DND-41 (cell line): ENCODE results near the gene ZNF12.

Experiments used
- EZH2 ChIP-seq: IDR thresholded peaks from 3 replicates; pipeline ENCODE4 v1.6.1; 2012; ENCODE audit warnings: borderline replicate concordance, low read depth, mild to moderate bottlenecking, moderate library complexity, low read length, inconsistent platforms; ENCODE audit not compliant: severe bottlenecking
- TF ChIP-seq, protein P1 (sequence below): IDR thresholded peaks from 2 replicates; pipeline ENCODE4 v1.5.1; 2012; ENCODE audit warnings: borderline replicate concordance, low read length, moderate library complexity, mild to moderate bottlenecking; ENCODE audit not compliant: poor library complexity, severe bottlenecking; ENCODE audit errors: extremely low read depth

DNA sequence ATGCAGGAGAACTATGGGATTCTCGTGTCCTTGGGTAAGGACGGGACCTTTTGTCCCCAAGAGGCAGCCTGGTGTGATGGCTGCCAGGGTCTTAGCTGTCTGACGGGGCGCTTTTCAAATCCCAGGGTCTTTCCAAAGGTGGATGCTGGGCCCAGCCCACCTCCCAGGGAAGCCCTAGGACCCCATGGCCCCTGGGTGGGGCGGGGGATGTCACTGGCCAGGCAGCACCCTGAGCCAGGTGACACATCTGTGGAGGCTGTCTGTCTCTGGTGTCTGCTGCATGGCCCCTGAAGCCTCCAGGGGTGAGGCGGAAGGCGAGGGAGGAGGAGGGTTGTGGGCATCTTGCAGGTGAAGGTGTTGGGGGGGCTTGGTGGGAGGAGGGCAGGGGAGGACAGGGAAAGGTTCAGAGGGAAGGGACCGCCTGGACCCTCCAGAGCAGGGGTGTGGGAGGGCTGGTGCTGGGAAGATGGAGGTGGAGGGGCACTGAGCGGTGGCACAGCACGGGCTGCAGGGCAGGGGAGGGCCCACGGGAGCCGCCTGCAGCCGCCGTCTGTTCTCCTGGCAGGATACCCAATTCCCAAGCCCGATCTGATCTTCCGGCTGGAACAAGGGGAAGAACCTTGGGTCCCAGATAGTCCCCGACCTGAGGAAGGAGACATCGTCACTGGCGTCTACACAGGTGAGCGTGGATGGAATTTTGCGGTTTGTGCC is 62.7 kb downstream of the ZNF12 start:
- TF ChIP-seq, protein P1, sequence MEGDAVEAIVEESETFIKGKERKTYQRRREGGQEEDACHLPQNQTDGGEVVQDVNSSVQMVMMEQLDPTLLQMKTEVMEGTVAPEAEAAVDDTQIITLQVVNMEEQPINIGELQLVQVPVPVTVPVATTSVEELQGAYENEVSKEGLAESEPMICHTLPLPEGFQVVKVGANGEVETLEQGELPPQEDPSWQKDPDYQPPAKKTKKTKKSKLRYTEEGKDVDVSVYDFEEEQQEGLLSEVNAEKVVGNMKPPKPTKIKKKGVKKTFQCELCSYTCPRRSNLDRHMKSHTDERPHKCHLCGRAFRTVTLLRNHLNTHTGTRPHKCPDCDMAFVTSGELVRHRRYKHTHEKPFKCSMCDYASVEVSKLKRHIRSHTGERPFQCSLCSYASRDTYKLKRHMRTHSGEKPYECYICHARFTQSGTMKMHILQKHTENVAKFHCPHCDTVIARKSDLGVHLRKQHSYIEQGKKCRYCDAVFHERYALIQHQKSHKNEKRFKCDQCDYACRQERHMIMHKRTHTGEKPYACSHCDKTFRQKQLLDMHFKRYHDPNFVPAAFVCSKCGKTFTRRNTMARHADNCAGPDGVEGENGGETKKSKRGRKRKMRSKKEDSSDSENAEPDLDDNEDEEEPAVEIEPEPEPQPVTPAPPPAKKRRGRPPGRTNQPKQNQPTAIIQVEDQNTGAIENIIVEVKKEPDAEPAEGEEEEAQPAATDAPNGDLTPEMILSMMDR = no peak
- TF ChIP-seq EZH2 = no peak
